ENCODE results near the gene EDAR. TPM values are rescaled to one million over a fixed set of nuclear protein-coding genes. Genes with fewer than 3 reads are reported as not detected.

The EDAR gene
- total RNA-seq, 2 donors from 2014 or later: 0.37 to 1.3 TPM

DNA sequence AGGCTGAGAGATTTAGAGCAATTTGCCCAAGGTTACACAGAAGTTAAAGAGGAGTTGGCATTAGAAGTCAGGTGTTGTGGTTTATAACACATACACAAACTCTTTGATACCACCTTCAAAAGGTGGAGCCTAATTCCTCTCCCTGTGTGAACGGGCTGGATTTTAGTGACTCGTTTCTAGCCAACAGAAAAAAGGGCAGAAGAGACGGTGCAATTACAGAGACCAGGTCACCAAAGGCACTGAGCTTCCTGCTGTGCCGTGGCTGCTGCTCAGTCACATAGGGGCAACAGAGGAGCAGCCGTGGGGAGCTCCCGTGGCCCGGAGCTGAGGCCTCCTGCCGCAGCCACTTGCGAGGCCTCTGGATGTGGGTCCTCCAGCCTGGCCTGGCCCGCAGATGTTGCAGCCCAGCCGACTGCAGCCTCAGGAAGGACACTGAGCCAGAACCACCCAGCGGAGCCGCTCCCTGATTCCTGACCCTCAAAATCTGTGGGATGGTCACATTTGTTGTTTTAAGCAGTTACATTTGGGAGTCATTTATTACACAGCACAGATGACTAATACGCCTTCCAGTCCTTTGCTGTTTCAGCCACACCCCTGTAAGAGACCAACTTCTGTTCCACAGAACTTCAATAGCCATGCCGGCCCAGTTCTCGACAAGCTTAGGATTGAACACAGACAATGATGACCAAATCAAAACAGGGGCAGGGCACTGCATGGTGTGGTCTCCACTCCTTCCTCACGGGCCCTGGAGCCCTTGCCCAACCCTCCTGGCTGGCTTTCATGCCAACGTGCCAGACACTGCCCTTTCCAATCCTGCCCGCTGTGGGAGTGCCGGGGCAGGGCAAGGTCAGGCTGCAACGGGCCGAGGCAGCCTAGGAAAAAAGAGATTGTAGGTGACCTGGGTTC is 17.1 kb downstream of the EDAR start:
- H3K9me3 ChIP-seq (ENCODE audit: control insufficient read depth, low read length, poor library complexity, severe bottlenecking): no peaks in the 10 kb centered on the region
- DNase-seq: no peak
- ATAC-seq: no peak
- H3K4me1 Mint-ChIP-seq: peaks cover 21% of the 10 kb centered on the region
- H3K27me3 Mint-ChIP-seq: peaks cover 7% of the 10 kb centered on the region
- H3K36me3 Mint-ChIP-seq (ENCODE audit: low read depth): peaks cover 2% of the 10 kb centered on the region
- H3K4me3 Mint-ChIP-seq: no peak overlapping the region
- no peak overlapping the region for H3K27ac Mint-ChIP-seq

DNA sequence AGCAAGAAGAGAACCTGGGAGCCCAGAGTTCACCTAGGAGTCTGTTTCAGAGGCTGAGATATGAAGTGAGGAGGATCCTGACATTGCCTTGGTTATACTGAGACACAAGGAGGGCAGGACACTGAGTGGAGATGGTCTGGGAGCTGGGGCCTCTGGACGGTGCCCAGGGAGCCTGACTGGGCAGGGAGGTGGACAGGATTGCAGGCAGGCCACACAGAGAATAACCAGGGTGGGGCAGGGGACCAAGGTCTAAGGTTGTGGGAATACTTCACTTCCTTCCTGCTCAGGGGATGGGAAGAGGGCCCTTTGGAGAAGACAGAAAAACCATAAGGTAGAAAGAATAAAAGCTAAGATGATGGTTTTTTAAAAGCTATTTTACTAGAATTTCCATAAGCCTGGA is 18.7 kb downstream of the EDAR start:
- DNase-seq (no peak), ATAC-seq (no peak)
- peaks cover 2% of the 10 kb centered on the region for H3K36me3 Mint-ChIP-seq (ENCODE audit: low read depth)
- peaks cover 7% of the 10 kb centered on the region for H3K27me3 Mint-ChIP-seq
- H3K9me3 ChIP-seq (ENCODE audit: control insufficient read depth, low read length, poor library complexity, severe bottlenecking): no peaks in the 10 kb centered on the region
- H3K4me3 Mint-ChIP-seq: no peak overlapping the region
- H3K27ac Mint-ChIP-seq: peak overlapping the region; percentile 70
- peaks cover 34% of the 10 kb centered on the region for H3K4me1 Mint-ChIP-seq

DNA sequence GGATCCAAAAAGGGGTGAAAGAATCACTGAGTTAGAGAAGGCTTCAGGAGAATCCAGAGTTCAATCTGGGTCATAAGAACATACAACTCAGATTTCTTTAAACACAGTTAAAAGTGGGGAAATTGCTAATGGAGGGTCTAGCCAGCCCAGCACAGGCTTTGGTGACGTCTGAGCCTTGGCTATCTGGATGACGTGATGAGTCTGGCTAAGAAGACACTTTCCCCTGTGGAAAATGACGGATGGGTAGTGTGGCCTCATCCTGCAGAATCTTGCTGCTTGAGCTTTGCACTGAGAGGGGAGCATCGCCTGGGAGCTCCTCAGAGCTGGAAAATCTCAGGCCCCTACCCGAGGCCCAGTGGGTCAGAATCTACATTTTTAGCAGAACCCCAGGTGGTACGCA is 19.2 kb downstream of the EDAR start:
- Mint-ChIP-seq H3K27ac (peak overlapping the region; percentile 70), H3K27me3 (peaks cover 7% of the 10 kb centered on the region), H3K36me3 (ENCODE audit: low read depth) (peaks cover 2% of the 10 kb centered on the region), H3K4me1 (peaks cover 34% of the 10 kb centered on the region), H3K4me3 (no peak overlapping the region)
- no peak for ATAC-seq
- no peaks in the 10 kb centered on the region for H3K9me3 ChIP-seq (ENCODE audit: control insufficient read depth, low read length, poor library complexity, severe bottlenecking)
- DNase-seq: no peak

DNA sequence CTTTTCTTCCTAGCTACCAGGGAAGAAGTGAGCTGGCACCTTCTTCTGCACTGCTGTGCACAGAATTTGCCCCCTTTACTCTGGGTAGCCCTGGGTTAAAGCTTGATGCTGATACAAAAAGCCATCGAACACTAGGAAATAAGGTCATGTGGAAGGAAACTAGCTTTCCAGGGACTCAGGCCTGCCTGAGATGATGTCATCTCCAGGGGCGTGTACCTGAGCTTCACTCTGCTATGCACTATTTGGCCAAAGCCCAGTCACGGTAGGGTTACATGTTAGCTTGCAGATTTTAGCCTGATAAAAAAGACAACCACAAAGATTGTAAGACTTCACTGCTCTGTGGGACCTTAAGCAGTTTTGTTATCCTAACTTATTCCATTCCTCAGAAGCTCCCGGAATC is 20.4 kb downstream of the EDAR start:
- H3K27ac Mint-ChIP-seq: no peak overlapping the region
- H3K27me3 Mint-ChIP-seq: peaks cover 7% of the 10 kb centered on the region
- no peaks in the 10 kb centered on the region for H3K9me3 ChIP-seq (ENCODE audit: control insufficient read depth, low read length, poor library complexity, severe bottlenecking)
- no peak for DNase-seq
- ATAC-seq: no peak
- H3K4me1 Mint-ChIP-seq: peaks cover 35% of the 10 kb centered on the region
- H3K4me3 Mint-ChIP-seq: no peak overlapping the region
- peaks cover 2% of the 10 kb centered on the region for H3K36me3 Mint-ChIP-seq (ENCODE audit: low read depth)

DNA sequence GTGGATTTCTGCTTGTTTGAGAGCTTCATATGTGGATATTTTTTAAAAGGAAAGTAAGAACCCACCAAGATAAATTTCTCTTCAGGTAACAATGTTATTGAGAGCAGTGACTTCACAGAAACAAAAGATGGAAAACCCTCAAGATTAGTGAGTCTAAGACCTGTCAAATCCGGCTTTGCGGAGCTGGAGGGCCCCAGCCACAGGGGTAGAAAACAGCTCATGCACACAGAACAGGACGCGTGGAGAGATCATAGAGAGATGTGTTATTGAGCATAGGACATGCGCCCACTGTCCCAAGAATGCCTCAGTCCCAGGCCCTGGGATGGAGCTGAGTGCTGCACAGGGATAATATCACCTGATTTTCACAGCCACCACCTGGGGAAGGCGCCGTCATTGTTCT is 21.3 kb downstream of the EDAR start:
- Mint-ChIP-seq H3K27ac (peak overlapping the region; percentile 34), H3K27me3 (peaks cover 7% of the 10 kb centered on the region), H3K4me3 (no peak overlapping the region), H3K4me1 (peaks cover 38% of the 10 kb centered on the region), H3K36me3 (ENCODE audit: low read depth) (peaks cover 2% of the 10 kb centered on the region)
- no peak for DNase-seq
- no peaks in the 10 kb centered on the region for H3K9me3 ChIP-seq (ENCODE audit: control insufficient read depth, low read length, poor library complexity, severe bottlenecking)
- no peak for ATAC-seq

DNA sequence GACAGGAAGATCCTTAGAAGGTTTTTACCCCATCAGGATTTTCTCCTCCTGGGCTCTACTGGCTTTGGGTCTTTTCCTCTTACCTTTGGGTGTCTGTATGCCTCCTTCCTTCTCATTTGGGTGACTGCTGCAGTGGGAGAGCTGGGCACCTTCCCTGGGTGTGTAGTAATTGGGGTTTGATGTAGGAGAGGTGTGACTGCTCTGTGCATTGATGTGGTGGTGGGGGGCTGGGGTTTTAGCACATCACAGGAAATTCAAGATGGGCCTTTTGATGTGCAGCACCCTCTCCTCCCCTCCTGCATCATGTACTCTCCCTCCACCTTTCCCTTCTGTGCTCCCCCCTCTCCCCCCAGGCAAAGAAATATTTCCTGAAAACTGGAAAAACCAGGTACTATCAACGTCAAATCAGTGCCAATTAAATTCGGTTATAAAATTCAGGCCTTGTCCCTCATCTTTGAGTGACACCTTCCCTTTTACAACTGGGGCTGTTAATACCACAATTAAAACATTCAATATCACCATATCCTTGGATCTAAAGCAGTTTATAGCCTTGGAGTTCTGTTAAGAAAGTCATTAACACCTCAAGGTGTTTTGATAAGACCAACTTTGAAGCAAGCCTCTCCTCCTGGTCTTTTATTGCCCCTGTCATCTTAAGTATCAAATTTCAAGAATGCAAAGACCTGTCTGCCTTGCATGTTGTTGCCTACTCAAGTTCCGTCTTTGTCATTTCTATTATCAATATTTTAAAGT is 23.3 kb downstream of the EDAR start:
- peaks cover 36% of the 10 kb centered on the region for H3K4me1 Mint-ChIP-seq
- peak overlapping the region; percentile 68 for H3K4me3 Mint-ChIP-seq
- peaks cover 7% of the 10 kb centered on the region for H3K27me3 Mint-ChIP-seq
- H3K36me3 Mint-ChIP-seq (ENCODE audit: low read depth): peaks cover 2% of the 10 kb centered on the region
- no peaks in the 10 kb centered on the region for H3K9me3 ChIP-seq (ENCODE audit: control insufficient read depth, low read length, poor library complexity, severe bottlenecking)
- H3K27ac Mint-ChIP-seq: peak overlapping the region; percentile 37
- peak; percentile 79 for ATAC-seq
- no peak for DNase-seq

DNA sequence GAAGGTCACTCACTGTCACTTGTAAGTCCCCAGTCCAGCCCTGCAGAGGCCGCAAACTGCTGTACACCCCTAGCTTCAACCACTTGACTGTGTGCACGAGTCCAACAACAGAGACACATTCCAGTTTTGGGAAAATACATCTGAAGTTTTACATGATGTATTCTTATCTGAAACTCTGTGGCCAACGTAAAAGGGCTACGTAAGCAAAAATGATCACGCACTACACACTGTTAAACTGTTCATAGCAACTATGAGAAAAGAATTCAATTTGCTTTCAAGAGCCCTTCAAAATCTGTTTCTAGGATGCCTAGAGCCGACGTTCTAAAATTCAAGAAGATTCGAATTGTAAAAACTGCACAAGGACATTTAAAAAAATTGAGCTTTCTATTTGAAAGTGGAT is 26.0 kb downstream of the EDAR start:
- Mint-ChIP-seq H3K4me3 (no peak overlapping the region), H3K27ac (no peak overlapping the region), H3K36me3 (ENCODE audit: low read depth) (no peaks in the 10 kb centered on the region), H3K27me3 (no peaks in the 10 kb centered on the region), H3K4me1 (peaks cover 29% of the 10 kb centered on the region)
- ATAC-seq: no peak
- H3K9me3 ChIP-seq (ENCODE audit: control insufficient read depth, low read length, poor library complexity, severe bottlenecking): no peaks in the 10 kb centered on the region
- DNase-seq: no peak

DNA sequence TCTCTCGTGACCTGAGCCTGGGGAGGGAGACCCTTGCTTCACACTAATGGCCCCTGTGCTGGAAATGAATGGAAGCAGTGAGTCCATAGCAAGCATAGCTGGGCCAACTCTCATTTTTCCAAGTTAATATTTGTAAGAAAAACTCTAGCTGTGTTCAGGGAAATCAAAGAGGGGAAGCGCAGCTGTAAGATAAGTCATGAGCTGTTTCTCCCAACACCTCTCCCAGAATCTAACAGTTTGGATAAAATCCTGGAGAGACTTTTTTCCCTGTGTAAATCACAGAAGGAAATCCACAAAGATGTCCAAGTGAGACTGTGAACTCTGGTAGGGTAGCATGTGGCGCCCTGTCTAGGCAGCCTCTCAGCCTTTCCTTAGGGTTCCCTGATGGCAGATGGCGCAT is 27.2 kb downstream of the EDAR start:
- H3K4me3 Mint-ChIP-seq: no peak overlapping the region
- no peaks in the 10 kb centered on the region for H3K36me3 Mint-ChIP-seq (ENCODE audit: low read depth)
- H3K27ac Mint-ChIP-seq: no peak overlapping the region
- DNase-seq (no peak), ATAC-seq (no peak)
- H3K9me3 ChIP-seq (ENCODE audit: control insufficient read depth, low read length, poor library complexity, severe bottlenecking): no peaks in the 10 kb centered on the region
- peaks cover 28% of the 10 kb centered on the region for H3K4me1 Mint-ChIP-seq
- H3K27me3 Mint-ChIP-seq: no peaks in the 10 kb centered on the region

DNA sequence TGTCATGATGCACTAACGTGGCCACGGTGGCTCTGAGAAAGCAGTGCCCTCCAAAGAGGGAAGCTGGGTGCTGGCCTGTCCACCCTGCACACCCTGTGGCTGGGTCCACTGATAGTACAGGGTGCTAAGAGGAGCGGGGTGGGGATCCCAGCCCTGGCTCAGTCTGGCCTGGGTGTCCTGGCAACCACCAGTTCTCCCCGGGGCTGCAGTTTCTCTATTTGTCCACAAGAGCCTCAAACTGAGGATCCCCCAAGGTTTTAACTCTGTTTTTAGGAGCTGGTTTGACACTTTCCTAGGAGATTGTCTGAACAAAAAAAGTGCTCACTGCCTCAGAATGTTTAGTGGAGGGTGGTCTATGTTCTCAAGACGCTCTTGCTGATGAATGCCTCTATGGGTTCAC is 29.0 kb downstream of the EDAR start:
- Mint-ChIP-seq H3K27me3 (no peaks in the 10 kb centered on the region), H3K4me1 (peaks cover 13% of the 10 kb centered on the region), H3K27ac (no peak overlapping the region), H3K4me3 (no peak overlapping the region), H3K36me3 (ENCODE audit: low read depth) (no peaks in the 10 kb centered on the region)
- no peak for DNase-seq
- H3K9me3 ChIP-seq (ENCODE audit: control insufficient read depth, low read length, poor library complexity, severe bottlenecking): no peaks in the 10 kb centered on the region
- ATAC-seq: no peak

DNA sequence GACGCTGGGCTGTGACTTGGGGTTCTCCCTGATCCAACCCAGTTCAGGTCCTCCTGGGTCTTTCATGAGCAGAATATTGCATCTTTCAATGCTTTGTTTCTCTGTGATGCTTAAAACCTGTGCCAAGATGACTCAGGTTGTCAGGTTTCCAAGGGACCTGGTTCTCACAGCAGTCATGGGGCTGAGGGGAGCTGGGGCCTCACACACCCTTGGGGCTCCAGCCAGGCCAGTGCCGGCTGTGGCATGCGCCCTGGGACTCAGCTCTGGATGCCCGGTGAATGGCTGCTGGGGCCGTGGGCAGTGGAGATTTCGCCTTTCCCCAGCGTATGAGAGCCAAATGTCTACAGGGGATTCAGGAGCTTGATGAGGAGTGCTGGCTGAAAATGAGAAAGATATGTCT is 29.6 kb downstream of the EDAR start:
- no peaks in the 10 kb centered on the region for H3K9me3 ChIP-seq (ENCODE audit: control insufficient read depth, low read length, poor library complexity, severe bottlenecking)
- Mint-ChIP-seq H3K27me3 (no peaks in the 10 kb centered on the region), H3K27ac (no peak overlapping the region), H3K36me3 (ENCODE audit: low read depth) (no peaks in the 10 kb centered on the region), H3K4me1 (peaks cover 11% of the 10 kb centered on the region), H3K4me3 (no peak overlapping the region)
- ATAC-seq (no peak), DNase-seq (no peak)

DNA sequence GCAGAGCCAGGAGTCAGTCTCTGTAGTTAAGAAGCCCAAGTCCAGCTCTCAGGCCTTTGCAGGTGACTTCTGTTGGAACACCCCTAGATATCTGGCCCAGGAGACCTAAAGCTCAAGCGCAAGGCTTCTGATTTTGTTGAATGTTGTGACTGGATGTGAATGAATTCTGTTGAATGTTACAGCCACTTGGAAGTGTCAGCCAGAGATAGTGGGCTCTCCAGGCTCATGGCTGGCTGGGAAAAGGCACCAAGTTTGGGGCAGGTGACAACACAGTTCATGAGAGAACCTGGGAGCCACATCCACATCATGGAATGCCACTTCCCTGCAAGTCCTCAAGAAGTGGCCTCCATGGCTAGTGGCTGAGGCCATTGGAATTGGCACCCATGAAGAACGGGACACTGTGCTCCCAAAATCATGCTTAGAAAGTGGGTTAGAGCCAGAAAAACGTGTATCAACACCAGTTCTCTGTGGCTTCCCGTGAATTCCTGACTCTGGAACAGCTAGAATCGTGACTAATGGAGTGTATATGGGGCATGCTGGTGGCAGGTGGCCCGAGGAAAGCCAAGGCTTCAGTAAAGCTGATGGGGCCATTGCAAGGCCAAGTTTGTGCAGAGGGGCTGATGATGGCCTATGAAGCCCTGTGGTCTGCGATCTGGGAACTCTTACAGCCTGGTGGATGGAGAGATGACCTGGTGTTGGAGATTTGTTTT is 30.2 kb downstream of the EDAR start:
- H3K4me1 Mint-ChIP-seq: peaks cover 11% of the 10 kb centered on the region
- no peak for ATAC-seq
- H3K36me3 Mint-ChIP-seq (ENCODE audit: low read depth): no peaks in the 10 kb centered on the region
- no peaks in the 10 kb centered on the region for H3K9me3 ChIP-seq (ENCODE audit: control insufficient read depth, low read length, poor library complexity, severe bottlenecking)
- H3K4me3 Mint-ChIP-seq: no peak overlapping the region
- peak overlapping the region; percentile 27 for H3K27ac Mint-ChIP-seq
- no peak for DNase-seq
- no peaks in the 10 kb centered on the region for H3K27me3 Mint-ChIP-seq

DNA sequence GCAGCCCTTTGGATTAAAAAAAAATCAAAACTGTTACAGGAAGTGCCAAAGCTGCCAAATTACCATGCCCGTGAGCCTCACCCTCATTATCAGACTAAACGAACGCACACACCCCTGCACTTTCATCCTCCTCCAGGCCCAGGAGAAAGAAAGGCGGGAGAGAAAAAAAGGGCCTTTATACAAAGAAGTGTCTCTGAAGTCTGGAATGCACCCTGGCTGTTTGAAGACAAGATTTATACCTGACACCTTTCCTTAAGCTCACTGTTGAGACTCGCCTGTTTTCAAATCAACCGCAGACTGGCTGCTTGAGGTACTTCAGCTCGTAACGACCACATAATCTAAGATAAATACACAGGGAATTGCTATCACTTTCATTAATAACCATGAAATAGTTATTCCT is 31.0 kb downstream of the EDAR start:
- no peaks in the 10 kb centered on the region for H3K27me3 Mint-ChIP-seq
- no peak for ATAC-seq
- no peak for DNase-seq
- H3K36me3 Mint-ChIP-seq (ENCODE audit: low read depth): no peaks in the 10 kb centered on the region
- no peaks in the 10 kb centered on the region for H3K9me3 ChIP-seq (ENCODE audit: control insufficient read depth, low read length, poor library complexity, severe bottlenecking)
- peak overlapping the region; percentile 27 for H3K27ac Mint-ChIP-seq
- H3K4me3 Mint-ChIP-seq: no peak overlapping the region
- peaks cover 8% of the 10 kb centered on the region for H3K4me1 Mint-ChIP-seq

DNA sequence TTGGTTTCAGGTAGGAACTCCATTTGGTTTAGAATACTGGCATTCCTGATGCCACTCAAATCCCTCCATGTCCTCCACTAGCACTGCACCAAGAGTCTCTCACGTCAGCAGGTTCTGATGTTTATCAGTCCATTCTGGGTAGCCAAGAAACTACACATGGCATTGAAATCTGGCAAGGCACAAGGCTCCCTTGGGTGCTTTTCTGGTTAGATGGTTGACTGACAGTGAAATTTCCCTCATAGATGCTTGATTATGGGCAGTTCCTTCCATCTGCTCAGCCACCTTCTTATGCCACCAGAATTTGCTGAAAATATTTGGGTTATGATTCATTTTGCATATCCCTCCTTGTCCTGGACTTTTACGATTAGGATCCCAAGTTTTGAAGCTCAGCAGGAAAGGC is 32.6 kb downstream of the EDAR start:
- no peaks in the 10 kb centered on the region for H3K27me3 Mint-ChIP-seq
- no peaks in the 10 kb centered on the region for H3K36me3 Mint-ChIP-seq (ENCODE audit: low read depth)
- ATAC-seq: no peak
- H3K9me3 ChIP-seq (ENCODE audit: control insufficient read depth, low read length, poor library complexity, severe bottlenecking): no peaks in the 10 kb centered on the region
- no peak for DNase-seq
- H3K4me3 Mint-ChIP-seq: no peak overlapping the region
- H3K4me1 Mint-ChIP-seq: peaks cover 8% of the 10 kb centered on the region
- H3K27ac Mint-ChIP-seq: no peak overlapping the region

Data from T-helper 17 cell (primary cell).